GM10847 (cell line): ENCODE results near the gene SCYL3.

Experiments
- POLR2A ChIP-seq: IDR thresholded peaks from 2 replicates; pipeline ENCODE4 v1.6.1; 2011; ENCODE audit not compliant: insufficient read length; ENCODE audit errors: extremely low read depth

SCYL3 gene

DNA sequence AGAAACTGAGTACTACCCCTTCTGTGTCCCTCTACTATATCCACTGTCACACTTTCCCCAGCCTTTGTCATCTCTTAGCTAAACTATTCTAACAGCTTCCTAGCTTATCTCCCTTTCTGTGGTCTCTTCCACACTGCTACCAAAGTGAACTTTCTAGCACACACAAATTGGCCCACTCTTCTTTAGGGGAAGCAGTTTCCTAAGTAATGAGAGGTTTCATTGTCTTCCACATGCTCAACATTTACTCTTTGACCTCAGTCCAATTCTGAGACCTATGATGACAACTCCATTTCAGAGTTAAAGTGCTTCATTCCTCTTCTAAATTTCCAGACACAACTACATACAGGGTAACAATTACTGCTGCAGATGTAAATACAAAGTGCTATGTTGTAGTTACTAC, 32.9 kb downstream of the SCYL3 start:
- no peak for TF ChIP-seq POLR2A

DNA sequence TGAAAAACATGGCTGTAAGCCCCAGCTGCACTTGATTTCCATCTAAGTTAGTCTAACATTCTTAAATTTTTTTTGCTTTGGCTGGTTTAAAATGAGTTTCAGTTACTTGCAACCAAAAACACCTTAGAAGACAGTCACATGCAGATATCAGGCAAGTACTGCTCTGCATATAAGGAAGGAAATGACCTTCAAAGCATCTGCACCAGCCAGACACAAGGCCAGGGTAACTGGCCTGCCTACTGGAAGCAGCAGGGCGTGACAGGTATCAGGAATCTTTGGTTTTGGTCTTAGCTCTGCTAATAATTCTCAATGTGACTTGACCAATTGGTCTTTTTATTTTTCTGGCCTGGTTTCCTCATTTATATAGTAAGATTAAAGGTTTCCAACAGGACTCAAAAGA, 33.5 kb downstream of the SCYL3 start:
- TF ChIP-seq POLR2A: no peak

DNA sequence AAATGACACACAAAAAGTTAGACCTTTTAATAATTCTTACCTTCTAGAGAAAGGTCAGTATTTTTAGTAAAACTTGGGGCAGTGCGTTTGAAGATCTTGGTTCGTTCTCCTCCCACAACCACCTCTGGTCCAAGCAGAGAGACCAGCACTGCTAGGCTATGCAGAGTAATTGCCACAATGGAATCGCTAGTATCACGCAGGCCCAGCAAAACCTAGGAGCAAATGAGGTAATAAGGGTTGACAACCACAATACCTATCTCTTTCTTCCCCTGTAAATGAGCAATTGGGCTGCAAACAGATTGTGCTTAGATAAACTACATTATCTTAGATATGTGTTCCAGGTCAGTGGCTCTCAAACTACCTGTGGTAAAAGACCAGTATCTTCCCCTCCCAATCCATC, 34.7 kb downstream of the SCYL3 start:
- no peak for TF ChIP-seq POLR2A

DNA sequence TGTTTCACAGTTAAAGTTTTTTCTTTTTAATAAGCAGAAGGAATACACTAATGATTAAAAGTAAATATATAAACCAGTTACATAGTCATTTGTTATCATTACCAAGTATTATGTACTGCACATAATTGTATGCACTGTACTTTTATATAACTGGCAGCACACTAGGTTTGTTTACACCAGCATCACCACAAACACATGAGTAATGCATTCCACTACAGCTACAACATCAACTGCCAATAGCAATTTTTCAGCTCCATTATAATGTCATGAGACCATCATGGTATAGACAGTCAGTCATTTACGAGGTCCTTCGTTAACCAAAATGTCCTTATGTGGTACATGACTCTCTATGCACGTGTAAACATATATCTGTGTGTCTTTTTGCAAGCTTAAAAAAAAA, 35.2 kb downstream of the SCYL3 start:
- TF ChIP-seq POLR2A: no peak

DNA sequence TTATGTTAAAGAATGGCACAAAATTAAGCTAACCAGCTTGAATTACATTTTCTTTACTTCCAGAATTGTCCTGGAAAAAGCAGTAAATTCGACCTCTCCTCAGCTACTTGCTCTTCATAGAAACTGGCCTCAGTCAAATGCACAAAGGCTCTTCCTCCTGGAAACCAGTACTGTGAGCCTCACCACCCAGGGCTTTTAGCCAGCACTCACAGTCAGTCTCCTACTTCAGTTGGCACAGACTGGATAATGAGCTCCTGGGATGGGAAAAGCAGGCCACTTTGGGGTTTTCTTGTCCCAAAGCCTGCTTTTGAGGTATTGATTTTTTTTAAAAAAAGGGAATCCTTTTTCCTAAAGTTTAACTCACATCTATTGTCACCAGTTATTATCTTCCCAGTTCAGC, 40.4 kb downstream of the SCYL3 start:
- TF ChIP-seq POLR2A: no peak

DNA sequence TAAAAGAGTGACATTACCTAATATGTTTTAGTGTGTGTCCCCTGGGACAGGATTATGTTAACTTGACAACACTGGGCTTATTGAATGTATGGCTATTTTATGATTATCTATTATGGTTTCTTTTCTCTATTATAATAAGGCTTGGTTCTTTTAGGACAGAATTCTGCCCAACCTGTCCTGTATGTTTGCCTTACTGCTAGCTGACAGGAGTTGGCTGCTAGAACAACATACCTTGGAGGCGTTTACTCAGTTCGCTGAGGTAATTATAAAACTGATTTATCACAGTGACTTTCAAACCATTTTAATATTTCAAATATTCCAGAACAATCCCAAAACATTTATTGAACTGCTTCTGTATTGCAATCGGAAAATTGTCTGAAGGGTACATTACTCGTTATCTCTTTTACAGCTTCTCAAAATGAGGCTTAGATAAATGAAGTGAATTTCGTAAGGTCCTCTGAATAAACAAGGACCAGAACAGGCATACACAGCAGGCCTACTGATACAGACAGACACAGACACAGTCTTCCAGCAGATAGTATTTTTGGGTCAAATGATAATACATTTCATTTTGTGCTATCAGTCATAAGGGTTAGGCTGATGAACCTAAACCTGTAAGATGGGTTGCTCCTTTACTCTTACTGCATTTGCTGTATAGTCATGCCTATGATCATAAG, 44.2 kb downstream of the SCYL3 start:
- TF ChIP-seq POLR2A: no peak

DNA sequence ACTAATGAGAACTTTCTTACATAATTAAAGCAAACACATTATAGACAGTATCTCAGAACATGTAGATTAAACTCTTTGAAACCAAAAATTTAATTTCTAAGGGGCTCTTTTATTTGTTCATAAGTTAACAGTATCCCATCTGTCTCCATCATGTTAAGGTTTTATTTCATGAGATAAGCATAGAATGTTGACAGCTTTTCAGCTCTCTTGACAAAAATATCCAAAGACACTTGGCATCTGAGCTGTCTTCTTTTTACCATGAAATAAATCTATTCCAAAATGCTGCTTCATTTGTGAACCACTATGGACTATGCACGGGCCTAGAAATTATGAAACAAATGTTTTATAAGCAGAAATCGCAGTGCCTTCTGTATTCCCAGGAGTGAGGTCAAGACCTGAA, 45.2 kb downstream of the SCYL3 start:
- TF ChIP-seq POLR2A: no peak

DNA sequence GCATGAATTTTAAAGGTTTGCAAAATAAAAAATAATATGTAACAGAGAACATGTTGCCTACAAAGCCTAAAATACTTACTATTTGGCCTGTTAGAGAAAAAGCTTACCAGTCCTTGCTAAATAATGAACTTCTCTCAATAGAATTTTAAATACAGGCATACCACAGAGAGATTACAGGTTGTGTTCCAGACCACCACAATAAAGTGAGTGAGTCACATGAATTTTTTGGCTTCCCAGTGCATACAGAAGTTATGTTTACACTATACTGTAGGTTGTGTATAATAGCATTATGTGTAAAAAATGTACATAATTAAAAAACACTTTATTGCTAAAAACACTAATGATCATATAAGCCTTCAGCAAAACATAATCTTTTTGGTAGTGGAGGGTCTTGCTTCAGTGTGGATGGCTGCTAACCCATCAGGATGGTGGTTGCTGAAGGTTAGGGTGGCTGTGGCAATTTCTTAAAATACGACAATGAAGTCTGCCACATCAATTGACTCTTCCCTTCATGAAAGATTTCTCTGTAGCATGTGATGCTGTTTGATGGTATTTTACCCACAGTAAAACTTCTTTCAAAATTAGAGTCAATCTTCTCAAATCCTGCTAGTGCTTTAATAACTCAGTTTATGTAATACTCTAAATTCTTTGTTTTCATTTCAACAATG, 48.6 kb downstream of the SCYL3 start:
- no peak for TF ChIP-seq POLR2A

DNA sequence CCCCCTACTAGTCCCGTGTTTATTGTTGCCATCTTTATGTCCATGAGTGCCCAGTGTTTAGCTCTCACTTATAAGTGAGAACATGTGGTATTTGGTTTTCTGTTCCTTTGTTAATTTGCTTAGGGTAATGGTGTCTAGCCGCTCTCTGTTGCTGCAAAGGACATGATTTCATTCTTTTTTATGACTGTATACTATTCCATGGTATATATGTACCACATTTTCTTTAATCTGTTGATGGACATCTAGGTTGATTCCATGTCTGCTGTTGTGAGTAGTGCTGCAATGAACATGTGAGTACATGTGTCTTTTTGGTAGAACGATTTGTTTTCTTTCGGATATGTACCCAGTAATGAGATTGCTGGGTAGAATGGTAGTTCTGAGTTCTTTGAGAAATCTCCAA, 54.8 kb downstream of the SCYL3 start:
- no peak for TF ChIP-seq POLR2A

DNA sequence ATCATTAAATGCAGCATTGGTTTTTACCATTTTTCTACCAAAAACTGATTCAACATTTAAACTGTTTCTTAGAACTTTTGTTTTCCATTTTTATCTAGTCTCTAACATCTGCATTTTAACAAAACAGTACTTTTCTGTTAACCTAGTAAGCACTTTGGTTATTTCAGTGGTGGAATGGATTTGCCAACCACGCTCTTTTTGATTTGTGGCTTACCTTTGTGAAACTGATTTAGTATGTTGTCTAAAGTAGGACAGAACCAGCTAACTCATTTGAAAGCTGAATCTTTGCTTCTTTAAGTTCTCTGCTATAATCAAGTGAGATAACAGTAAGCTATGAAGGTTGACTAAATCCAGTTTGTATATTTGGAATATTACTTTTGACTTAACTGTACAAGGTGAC, 57.5 kb downstream of the SCYL3 start:
- TF ChIP-seq POLR2A: no peak

DNA sequence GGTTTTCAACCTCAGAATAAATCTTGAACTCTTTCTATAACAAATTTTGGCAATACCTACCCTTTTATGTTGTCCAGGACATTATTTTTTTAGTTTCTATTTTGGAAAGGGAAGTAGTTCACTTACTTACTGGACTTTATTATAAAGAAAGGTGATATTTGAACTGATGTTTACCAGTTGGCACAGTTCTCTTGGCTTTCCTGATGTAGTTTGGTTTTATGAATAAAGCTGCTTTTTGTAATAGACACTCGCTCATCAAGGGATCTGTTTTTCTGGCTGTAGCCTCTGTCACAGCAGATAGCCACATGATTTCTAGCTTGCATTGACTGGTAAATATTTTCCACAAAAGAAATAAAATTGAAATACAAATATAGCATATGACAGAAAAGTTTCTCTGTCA, 58.0 kb downstream of the SCYL3 start:
- TF ChIP-seq POLR2A: no peak

DNA sequence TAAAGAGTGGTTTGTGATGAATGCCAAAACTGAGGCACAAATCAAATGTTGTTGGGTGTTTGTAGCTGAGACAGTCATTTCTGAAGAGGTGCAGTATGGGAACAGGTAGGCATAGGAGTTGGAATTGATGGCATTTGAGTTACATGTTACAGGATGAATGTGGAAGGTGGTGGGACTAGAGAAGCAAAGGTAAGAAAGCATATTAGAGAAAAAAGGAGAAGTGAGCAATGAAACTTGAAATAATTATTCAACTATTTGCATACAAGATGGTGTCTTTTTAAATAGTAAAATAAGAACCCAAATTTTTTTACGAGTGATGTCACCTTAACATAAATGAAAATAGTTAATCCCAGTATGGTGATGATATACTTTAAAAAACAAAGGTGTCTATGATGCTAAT, 58.8 kb downstream of the SCYL3 start:
- no peak for TF ChIP-seq POLR2A

DNA sequence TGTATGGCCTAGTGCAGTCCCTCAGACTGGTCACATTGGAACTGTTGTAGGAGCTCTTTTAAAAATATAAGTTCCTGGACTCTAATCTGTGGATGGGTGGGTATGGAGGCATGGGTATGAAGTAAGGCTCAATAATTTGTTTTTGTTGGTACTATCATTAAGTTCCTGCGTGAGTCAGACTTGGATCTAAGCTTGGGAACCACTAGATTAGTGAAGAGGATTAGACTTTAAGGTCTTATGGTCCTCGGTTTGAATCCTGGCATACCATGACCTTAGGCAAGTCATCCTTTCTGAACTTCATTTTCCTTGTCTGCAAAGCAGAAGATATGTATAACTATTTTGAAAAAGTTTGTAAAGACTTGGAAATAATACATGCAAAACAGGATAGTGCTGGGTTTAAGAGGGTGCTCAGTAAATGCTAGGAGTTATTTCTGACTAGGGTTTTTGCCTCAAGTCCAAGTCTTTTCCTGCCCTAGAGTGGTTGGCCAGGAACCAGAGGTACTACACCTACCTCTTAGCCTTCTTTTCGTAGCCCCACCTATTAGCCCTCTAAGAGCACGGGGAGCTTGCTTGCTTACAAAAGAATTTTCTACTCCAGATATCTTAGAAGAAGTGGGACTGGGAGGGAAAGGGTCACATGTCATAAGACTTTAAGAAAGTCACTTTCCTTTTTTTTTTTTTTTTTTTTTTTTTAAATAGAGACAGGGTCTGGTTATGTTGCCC, 60.4 kb downstream of the SCYL3 start:
- no peak for TF ChIP-seq POLR2A

DNA sequence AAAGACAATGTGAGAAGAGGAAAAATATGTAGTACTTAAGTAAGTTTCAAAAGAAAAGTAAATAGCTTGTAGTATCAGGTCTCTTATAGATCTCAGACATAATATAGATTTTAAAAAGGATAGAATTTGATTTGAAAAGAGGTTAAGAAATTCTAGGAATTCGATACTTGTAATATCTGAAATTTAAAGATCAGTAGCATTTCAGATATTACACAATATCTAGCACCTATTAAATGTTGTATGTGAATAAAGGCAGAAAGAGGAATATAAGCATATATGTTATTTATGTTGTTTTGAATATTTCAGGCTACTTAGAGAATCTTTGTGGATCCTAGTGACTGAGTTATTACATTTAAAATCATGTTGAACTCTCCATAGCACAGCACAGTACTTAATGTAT, 64.0 kb downstream of the SCYL3 start:
- TF ChIP-seq POLR2A: no peak

DNA sequence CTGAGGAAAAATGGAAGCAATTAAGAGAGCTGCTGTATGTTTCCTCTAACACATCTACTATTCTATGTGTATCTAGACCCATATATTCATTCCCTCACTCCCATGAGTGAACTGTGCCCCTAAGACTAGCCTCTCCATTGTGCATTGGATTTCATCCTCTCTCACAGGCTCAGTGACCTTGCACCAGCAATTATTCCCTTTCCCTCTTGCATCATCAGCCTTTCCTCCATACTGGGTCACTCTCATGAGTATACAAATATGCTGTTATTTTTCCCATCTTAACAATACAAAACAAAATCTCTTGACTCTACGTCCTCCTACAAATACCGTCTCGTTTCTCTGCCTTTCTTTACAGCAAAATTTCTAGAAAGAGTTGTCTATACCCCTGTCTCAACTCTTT, 69.5 kb downstream of the SCYL3 start:
- no peak for TF ChIP-seq POLR2A

DNA sequence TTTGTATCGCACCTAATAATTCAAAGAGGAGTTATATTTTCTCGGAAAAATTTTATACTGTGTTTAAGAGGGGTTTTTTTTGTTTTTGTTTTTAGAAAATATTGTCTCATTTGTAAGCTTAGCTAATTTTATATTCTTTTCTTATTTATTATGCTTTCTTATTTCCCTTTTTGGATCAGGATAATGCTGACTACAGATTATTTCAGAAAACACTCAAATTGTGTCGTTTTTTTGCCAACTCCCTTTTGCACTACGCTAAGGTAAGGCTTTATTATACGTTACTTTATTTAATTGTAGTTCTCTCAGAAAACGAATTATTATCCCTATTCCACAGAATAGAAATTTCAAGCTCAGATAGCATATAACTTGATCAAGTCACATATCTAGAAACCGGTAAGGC, 72.2 kb downstream of the SCYL3 start:
- TF ChIP-seq POLR2A: no peak

DNA sequence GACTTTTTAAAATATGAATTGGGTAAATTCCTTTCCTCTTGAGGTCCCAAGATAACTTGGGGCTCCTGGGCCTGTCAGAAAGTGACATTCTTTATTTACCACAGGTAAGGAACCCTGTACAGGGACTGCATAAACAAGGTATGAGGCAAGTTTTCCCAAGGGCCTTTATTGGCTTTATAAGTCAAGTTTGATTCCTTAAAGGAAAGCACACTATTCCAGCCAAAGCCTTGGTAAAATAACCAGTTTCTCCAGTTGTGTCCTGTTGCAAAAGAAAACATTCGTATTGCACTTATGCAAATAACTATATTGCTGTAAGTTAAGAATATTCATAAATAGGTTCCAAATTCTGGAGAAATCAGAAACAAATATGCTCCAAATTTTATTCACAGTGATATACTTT, 77.1 kb downstream of the SCYL3 start:
- TF ChIP-seq POLR2A: no peak

DNA sequence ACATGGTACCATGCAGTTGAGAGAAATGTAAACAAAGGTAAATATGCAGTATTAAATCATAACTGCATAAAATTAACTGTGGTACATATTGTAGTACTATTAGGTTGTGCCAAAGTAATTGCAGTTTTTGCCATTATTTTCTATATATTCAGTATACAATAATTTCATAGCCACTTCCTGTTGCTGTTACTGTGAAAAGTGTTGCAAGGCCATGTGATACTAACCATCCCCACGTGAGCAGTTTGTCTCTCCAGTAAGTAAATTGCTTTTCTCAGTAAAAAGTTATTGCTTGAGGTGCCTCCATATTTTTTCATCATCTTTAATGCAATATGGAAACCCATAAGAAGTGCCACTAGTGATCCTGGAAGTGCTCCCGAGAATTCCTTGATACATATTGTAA, 79.4 kb downstream of the SCYL3 start:
- TF ChIP-seq POLR2A: no peak
